NCI-H82 treated with DMSO at 0.1 percent for 48 hours (cell line): ENCODE results near the gene CDC42EP4.
"Not testable (repeated sequence)": the region's sequence is repeated elsewhere in the genome, so short reads cannot be mapped to it uniquely, and the experiment has no call there.

Experiments used
- DNase-seq: peaks from one replicate; lab custom pipeline; 2025; ENCODE audit not compliant: unreplicated experiment; lab: John Stamatoyannopoulos, UW

The CDC42EP4 gene

DNA sequence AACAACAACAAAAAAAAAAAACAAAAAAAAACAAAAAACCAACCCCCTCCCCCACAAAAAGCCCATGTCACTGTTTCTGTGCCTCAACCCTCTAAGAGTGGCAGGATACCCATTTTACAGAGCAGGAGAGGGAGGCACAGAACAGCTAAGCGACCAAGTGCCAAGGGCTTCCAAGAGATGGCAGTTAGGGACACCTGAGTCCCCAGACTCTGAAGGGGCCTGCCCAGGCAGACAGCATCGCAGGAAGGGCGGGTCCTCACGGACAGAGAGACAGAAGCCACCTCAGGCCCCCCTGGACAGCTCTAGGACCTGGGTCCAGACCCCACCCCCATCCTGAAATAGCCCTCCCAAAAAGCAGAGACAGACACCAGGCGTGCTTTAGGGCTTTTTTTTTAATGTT is 28.6 kb downstream of the CDC42EP4 start:
- DNase-seq: no peak

DNA sequence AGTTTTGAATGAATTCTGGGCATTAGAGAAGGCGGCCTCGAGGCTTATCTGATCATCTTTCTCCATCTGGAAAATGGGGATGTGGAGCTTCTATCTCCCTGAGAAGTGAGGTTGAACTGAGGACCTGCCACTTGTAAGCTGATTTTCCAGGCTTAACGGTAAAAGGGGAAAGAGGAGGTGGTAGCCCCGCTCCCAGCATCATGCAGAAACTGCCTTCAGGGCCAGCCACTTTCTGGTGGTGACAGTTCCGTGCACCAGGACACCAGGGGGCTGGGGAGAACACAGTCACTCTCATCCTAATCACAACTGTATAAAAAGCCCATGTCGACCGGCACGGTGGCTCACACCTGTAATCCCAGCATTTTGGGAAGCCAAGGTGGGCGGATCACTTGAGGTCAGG is 29.2 kb downstream of the CDC42EP4 start:
- DNase-seq: no peak

DNA sequence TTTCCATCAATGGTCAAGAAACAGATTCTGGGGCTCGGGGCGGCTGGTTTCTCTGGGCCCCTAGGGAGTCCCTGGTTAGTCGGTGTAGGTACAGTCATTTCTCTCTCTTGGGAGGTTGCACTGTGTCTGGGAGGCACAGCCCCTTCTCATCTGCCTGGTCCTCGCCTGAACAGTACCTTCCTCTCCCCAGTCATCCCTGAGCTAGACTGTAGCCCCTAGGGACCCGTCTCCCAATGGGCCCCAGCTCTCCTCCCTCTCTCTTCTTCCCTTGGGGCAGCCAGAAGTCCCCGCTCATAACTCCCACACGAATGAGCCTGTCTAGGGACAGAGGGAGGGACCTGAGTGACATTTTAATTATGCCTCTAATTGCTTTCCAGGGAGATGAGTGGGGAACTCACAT is 29.9 kb downstream of the CDC42EP4 start:
- DNase-seq: no peak

DNA sequence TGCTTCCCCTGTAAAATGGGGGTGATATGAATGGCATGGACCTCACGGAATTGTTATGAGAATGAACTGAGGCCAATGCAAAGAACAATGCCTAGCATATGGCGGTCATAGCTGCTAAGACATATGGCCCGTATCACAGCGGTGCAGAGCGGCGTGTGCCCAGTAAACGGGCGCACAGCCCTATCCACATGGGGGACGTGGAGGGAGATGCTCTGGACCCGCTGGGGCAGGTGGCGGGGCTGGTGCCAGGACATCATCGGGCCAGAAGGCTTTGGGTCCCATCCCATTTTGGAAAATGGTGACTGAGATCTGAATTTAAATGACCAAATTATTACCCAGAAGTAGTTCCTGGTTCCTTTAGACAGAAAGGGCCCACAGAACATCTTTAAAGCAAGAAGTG is 31.6 kb downstream of the CDC42EP4 start:
- DNase-seq: no peak

DNA sequence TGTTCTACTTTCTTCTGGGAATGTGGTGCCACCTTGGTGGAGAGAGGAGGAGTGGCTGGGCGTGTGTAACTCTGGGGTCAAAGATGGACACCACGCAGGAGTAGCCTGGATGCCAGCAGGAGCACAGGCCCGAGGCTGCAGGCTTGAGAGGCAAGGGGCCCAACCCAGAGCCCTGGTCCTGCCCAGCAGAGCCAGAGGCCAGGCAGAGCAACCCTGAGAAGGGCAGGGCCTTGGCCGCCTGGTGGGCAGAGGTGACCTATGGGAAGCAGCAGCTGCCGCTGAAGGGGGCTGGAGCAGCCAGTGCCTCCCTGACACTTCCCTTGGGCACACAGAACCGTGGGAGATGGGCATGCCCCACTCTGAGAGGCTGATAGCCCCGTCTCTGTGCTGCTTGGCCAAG is 32.1 kb downstream of the CDC42EP4 start:
- no peak for DNase-seq

DNA sequence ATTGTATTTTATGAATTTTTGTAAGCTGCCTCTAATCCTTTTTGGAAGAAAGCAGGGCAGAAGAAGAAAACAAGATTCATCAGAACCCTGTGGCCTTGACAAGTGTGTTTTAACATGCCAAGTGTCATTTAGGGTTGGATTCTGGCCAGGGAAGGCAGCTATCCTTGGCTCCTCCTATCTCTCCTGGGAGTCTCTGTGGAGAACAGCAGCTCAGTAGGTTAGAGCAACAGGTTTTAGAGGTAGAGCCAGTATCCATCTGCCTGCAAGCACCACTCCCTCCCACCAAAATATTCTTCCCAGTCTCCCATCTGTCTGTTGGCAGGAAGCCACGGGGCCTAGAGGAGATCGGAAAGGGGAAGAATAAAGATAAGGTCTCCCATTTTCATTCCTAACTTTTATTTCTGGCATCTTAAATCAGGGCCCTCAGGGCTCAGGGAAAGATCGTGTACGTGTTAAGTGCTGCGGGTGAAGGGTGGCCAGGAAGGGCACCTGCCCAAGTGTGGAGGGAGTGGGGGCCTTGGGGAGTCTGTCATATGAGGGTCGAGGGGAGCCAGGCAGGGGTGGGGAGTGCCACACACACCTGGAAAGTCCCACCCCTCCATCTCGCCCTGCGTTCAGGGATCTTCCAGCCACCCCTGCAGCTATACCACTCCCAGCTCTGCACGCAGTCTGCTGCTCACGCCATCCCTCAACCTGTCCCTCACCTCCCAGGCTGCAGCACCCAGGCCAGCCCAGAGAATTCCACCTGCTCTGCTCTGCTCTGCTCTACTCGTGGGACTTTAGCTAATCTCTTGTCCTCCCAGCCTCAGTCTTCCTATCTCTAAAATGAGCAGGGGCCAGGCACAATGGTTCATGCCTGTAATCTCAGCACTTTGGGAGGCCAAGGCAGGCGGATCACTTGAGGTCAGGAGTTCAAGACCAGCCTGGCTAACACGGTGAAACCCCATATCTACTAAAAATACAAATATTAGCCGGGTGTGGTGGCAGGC is 33.0 kb downstream of the CDC42EP4 start:
- DNase-seq: peak; percentile 97

DNA sequence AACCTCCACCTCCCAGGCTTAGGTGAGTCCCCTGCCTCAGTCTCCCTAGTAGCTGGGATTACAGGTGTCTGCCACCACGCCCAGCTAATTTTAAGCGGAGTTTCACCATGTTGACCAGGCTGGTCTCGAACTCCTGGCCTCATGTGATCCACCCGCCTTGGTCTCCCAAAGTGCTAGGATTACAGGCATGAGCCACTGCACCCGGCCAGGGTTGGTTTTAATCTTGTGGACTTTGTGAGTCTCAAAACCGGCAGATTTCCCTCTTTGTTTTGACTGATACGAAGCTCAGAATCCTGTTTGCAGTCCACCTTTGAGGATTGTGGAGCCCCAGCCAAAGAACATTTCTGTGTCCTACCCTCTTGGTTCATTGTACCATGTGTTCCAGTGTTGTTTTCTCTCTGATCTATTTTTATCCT is 33.7 kb downstream of the CDC42EP4 start:
- no peak for DNase-seq

DNA sequence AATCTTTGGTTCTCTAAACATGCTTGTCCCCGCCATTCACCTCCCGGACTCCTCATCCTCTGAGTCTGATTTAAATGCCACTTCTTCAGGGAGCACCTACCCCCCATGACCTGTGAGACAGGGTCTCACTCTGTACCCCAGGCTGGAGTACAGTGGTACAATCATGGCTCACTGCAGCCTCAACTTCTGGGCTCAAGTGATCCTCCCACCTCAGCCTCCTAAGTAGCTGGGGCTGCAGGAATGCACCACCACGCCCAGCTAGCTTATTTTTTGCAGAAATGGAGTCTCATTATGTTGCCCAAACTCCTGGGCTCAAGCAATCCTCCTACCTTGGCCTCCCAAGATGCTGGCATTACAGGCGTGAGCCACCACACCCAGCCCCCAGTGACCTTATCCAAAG is 37.3 kb downstream of the CDC42EP4 start:
- no peak for DNase-seq

DNA sequence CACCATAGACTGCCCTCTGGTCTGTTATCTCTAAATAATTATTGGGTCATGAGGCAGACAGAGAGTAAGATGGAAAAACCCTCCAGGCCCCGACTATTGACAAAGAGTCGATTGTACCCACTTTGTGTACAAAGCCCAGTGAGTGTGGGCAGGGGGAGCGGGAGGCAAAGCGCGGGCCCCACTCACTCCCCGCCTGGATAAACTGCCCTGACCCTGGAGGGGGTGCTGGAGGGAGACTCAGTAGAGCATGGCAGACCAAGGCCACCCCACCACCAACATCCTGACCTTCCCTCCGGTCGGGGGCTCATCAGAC is 38.9 kb downstream of the CDC42EP4 start:
- no peak for DNase-seq

DNA sequence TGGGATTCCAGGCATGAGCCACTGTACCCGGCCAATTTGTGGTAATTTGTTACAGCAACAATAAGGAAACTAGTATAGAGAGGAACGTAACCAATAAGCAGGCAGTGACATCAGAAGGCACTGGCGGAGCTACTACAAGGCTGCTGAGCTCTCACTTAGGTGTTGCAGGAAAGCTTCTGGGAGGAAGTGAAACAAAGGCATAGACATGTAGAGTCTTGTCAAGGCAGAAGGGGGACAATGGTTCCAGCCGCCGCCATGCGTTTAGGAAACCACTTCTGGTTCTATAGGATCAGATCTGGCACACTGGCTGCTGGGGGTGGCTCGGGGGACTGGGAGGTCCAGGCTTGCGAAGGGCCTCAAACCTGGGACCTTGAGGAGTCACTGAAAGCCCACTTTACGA is 40.7 kb downstream of the CDC42EP4 start:
- no peak for DNase-seq

DNA sequence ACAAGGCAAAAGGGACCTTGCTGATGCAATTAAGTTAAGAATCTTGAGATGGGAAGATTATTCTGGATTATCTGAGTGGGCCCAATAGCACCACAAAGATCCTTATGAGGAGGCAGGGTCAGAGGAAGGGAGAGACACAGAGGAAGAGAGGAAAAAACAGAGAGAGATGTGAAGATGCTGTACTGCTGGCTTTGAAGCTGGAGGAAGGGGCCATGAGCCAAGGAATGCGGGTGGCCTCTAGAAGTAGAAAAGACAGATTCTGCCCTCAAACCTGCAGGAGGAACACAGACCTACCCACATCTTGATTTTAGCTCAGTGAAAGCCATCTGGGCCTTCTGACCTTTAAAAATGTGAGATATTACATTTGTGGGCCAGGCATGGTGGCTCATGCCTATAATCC is 42.0 kb downstream of the CDC42EP4 start:
- no peak for DNase-seq

DNA sequence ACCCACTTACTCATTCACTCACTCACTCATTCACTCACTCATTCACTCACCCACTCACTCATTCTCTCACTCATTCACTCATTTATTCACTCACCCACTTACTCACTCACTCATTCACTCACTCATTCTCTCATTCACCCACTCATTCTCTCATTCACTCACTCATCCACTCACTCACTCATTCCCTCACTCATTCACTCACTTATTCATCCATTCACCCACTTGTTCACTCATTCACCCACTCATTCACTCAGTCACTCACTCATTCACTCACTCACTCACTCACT is 42.5 kb downstream of the CDC42EP4 start:
- no peak for DNase-seq

DNA sequence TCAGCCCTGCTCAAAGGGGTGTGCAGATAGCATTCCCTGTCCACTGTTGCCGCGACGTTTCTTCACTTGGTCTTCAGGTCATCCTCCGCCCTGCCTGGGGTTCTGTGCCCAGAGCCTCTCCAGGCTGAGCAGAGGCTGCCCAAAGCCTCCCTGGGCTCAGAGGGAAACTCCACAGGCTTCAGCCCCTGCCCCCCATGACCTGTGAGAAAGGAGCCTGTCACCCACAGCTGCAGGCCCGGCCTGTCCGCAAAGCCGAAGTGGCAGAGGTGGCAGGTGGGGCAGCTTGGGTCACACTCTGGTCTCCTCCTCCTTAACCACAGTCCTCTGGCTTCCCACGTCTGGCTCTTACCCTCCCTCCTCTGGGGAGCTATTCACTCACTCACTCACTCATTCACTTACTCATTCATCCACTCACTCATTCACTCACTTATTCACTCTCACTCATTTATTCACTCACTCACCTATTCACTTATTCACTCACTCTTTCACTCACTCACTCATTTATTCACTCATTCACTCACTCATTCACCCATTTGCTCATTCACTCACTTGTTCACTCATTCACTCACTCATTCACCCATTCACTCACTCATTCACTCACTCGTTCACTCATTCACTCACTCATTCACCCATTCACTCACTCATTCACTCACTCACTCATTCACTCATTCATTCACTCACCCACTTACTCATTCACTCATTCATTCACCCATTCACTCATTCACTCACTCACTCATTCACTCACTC is 43.0 kb downstream of the CDC42EP4 start:
- DNase-seq: no peak

DNA sequence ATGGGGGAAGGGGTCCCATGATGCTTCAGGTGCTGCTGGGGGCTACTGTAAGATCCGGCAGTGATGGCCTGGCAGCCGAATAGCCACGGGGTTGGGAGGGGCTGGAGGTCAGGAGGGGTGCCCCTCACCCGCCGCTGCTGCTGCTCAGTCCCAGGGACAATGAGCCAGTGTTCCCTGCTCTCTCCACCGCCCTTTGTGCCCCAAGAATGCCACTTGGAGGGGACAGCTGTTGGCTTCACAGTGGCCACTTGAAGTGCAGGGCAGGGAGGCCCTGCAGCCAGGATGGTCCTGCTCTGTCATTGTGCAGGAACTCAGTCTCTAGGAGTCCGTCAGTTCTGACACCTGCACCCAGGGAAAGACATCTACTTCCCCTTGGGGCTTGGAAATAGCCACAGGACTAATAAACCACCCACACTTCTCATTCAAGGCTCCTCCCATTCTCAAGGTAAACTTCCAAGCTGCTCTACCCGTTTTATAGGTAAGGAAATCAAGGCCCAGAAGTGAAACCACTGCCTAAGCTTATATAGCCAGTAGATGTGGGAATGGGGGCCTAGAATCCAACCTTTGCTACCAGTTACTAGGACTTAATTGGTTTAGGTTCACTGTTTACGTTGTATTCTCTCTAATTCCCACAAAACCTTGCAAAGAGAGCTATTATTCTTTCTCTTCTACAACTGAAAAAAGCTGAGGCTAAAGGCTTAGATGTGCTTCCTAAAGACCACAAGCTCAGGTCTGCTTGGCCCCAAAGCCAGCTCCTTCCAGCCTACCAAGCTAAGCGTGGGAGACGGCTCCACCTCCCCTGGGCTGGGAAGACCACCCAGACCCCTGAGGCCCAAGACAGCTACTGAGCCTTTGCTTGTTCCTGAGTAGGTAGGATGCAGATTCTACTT is 43.9 kb downstream of the CDC42EP4 start:
- no peak for DNase-seq

DNA sequence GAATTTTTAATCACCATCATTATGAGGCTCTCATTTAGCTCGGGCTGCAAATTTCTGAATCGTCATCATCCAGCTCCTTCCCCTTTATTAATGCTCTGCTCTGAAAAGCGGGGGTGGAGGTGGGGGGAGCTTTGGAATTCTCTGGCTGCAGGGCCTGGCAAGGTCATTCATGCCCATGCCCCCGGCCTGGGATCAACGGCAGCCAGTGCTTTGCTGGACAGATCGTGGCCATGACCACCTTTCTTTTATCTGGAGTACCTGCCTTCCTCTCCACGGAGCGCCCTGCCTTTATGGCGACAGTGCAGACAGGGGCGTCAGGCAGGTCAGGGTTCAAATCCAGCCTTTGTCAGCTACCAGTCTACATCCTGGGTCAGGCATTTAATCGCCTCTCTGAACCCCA is 45.0 kb downstream of the CDC42EP4 start:
- DNase-seq: no peak

DNA sequence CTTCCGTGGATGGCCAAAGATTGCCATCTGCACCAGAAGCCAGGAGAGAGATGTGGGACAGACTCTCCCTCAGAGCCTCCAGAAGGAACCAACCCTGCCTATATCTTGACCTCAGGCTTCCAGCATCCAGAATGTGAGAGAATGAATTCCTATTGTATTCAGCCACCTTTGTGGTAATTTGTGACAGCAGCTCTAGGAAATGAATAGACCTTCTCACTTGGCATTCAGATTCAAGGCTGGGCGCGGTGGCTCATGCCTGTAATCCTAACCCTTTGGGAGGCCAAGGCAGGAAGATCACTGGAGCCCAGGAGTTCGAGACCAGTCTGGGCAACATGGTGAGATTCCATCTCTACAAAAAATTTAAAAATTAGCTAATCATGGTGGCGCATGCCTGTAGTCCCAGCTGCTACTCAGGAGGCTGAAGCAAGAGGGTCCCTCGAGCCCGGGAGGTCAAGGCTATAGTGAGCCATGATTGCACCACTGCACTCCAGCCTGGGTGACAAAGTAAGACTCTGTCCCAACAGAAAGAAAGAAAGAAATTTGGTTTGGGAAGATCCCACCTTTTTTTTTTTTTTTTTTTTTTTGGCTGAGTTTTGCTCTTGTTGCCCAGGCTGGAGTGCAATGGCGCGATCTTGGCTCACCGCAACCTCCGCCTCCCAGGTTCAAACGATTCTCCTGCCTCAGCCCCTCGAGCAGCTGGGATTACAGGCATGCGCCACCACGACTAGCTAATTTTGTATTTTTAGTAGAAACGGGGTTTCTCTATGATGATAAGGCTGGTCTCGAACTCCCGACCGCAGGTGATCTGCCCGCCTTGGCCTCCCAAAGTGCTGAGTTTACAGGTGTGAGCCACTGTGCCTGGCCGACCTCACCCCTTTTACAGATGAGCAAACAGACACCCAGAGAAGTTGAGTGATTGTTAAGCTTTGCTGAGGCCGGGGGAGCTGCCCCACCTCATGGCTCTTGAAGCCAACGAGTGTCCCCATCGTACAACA is 45.9 kb downstream of the CDC42EP4 start:
- DNase-seq: no peak

DNA sequence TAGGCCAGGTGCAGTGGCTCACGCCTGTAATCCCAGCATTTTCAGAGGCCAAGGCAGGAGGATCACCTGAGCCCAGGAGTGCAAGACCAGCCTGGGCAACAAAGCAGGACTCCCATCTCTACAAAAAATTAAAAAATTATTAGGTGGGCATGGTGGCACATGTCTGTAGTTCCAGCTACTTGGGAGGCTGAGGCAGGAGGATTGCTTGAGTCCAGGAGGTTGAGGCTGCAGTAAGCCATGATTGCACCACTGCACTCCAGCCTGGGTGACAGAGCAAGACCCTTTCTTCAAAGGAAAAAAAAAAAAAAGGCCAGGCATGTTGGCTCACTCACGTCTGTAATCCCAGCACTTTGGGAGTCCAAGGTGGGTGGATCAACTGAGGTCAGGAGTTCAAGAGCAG is 47.4 kb downstream of the CDC42EP4 start:
- not testable (repeated sequence) for DNase-seq

DNA sequence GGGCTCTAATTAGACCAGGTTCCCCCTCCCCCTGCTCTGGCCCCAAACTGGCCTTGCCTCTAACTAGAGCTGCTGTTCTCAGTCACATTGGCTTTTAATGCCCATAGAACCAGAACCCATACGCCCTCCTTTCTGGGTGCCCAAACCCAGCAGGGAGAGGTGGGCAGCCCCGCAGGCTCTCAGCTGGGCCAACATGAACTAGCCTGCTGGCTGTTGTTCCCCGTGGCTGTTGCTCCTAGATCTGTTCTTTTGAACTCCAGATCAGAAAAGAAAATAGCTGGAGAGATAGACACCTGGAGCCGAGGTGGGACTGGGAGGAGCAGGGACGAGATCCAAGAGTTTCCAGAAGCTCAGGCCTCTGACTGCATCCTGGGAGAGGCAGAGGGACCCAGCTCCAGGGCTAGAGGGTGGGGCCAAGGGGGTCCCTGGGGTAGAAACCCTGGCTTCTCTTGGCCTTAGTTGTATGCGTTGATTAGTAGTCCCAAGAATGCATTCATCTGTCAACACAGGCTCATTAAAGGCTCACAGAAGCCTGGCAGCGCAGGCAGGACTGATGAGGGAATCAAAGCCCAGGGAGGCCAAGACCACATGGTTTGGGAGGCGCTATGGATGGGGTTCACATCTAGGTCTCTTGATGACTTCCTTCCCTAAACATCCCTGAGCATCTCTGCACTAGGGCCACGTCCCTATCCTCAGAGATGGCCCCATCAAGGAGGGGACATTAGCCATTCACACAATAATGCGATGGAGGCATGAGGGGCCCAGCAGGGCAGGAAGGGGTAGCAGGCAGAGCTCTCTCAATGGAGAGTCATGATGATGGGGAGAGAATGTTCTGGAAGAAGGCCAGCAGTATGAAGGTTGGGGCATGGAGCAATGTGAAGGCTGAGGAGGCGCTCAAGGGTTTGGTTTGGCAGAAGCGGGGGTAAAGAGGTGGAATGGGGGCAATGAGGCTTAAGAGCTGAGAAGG is 48.8 kb downstream of the CDC42EP4 start:
- DNase-seq: no peak

DNA sequence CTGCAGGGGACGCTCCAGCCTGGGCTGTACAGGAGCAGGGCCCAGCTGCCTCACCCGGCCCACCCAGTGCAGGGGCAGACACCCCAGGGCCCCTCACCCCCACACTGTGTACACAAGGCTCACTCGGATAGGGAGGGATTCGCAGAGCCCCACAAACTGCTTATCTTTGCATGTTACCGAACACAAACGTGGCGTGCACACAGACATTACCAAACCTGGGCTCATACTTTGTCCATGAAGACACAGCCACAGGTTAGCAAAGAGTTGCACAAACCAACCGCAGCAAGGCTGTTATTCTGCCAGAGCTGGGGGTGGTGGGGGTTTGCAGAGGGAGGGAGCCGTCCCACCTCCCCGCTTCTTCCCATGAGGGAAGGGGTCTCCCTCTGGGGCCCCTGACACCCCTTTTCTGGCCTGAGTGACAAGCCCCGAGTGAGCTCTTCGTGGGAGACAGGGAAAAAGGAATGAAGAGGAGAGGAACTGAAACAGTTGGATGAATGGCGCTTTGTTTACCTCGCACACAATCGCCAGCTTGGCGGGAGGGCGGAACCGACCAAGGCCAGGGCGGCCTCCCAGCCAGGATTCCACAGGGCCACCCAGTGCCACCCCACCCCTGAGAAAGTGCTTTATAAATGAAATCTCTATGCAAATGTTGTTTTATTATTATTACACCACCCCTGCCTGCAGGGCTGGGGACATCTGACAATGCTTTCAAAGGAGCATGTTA is 49.7 kb downstream of the CDC42EP4 start:
- no peak for DNase-seq
